GM18873 (cell line): Measurements from ENCODE around the gene FEZF2.

Experiments used
- ATAC-seq: cut with Tn5 transposase; IDR thresholded peaks from one replicate; pipeline ENCODE4 v1.9.1; 2021; ENCODE audit warnings: mild to moderate bottlenecking, moderate library complexity, moderate number of reproducible peaks; ENCODE audit not compliant: unreplicated experiment, low FRiP score

The FEZF2 gene

GRCh38 chr3:62373215-62373614 lies at the start of gene FEZF2:
FEZF2 (minus strand) TSS chr3:62373550; CDS start chr3:62372868, 682 bp downstream.
- ATAC-seq, result no peak

- ATAC-seq, result no peak
Measured at GRCh38 chr3:62421207-62421606, 47.9 kb upstream of the FEZF2 start.

- no peak for ATAC-seq
Measured at GRCh38 chr3:62416144-62416543, 42.8 kb upstream of the FEZF2 start.

- ATAC-seq, result no peak
Measured at GRCh38 chr3:62415312-62415801, 42.0 kb upstream of the FEZF2 start.

- no peak for ATAC-seq
Measured at GRCh38 chr3:62414786-62415185, 41.4 kb upstream of the FEZF2 start.

- ATAC-seq, result no peak
Measured at GRCh38 chr3:62413687-62414086, 40.3 kb upstream of the FEZF2 start.

- no peak for ATAC-seq
Measured at GRCh38 chr3:62406945-62407344, 33.6 kb upstream of the FEZF2 start.

GRCh38 chr3:62405566-62405965 lies 32.2 kb upstream of the FEZF2 start:
- no peak for ATAC-seq

GRCh38 chr3:62405135-62405534 lies 31.8 kb upstream of the FEZF2 start:
- ATAC-seq, result no peak

GRCh38 chr3:62404321-62404720 lies 31.0 kb upstream of the FEZF2 start:
- no peak for ATAC-seq

GRCh38 chr3:62403765-62404164 lies 30.4 kb upstream of the FEZF2 start:
- ATAC-seq, result no peak

GRCh38 chr3:62392626-62393292 lies 19.4 kb upstream of the FEZF2 start:
- ATAC-seq, result no peak

GRCh38 chr3:62387251-62387650 lies 13.9 kb upstream of the FEZF2 start:
- ATAC-seq, result no peak

GRCh38 chr3:62379321-62379798 lies 6.0 kb upstream of the FEZF2 start:
- ATAC-seq, result no peak

- no peak for ATAC-seq
Measured at GRCh38 chr3:62378921-62379320, 5.6 kb upstream of the FEZF2 start.

- ATAC-seq, result no peak
Measured at GRCh38 chr3:62378311-62378789, 5.0 kb upstream of the FEZF2 start.

GRCh38 chr3:62376906-62377877 lies 3.8 kb upstream of the FEZF2 start:
- ATAC-seq, result no peak

GRCh38 chr3:62376454-62376720 lies 3.0 kb upstream of the FEZF2 start:
- ATAC-seq, result no peak

- ATAC-seq, result no peak
Measured at GRCh38 chr3:62375655-62376453, 2.5 kb upstream of the FEZF2 start.

- no peak for ATAC-seq
Measured at GRCh38 chr3:62374341-62375218, 1.2 kb upstream of the FEZF2 start.
